NCI-H1694 (cell line): Measurements from ENCODE around the gene SORCS2.

Experiments
- DNase-seq: peaks from one replicate; lab custom pipeline; 2025; lab: John Stamatoyannopoulos, UW

Gene SORCS2

DNA sequence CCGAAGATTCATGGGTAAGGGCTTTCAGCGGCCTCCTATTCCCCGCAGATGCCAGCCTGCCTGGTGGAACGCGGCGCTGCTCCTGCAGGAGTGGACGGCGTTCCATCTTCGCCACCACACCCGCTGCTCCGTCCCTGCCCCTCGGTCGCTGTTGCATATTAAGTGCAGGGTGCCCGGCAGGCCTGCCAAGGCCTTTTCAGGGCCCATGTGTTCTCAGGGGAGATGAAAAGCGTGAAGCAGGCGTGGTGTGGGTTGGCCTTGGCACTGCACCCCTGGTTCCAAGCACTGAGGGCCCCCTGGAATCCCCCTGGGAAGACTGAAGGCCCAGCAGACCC, 52.0 kb downstream of the SORCS2 start:
- DNase-seq: no peak

DNA sequence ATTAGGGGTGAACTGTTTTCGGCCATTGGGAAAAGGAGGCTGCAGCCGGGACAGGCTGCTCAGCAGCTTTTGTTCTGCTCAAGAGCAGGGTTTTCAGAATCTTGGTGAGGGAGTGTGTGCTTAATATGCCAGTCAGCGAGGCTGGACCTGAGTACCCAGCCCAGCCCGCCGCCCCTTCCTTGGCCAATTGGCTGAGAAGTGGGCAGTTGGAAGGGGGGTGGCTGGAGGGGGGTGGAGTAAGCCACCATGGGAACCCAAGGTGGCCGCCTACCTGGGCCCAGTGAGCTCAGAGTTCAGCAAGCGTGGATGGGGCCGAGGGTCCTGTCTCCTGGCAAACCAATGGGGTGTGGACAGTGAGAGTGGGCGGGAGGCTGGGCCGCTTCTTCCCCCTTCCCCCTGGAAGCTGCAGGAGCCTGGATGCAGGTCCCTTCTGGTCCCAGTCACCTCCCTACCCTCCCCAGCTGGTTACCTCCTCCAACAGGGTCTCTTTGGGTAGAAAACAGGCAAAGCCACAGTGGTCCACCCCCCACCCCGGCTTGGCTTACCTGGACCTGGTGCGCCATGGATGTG, 52.5 kb downstream of the SORCS2 start:
- no peak for DNase-seq

DNA sequence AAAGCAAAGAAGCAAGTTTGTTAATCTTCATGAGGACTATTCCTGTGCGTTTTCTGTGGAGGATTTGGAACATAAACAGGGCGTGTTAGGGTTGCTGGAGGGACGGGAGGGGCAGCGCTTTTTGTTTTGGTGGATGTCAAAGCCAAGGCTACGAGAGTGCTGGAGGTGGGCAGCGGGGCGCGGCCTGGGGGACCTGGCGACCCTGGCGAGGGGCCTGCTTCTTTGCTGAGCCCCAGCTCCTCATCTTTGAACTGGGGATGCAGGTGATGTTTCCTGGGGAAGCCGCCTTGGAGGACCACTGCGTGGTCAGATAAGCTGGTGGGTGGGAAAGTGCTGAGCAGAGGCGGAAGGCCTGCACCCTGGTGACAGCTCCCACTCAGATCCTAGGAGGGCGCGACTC, 55.2 kb downstream of the SORCS2 start:
- DNase-seq: no peak

DNA sequence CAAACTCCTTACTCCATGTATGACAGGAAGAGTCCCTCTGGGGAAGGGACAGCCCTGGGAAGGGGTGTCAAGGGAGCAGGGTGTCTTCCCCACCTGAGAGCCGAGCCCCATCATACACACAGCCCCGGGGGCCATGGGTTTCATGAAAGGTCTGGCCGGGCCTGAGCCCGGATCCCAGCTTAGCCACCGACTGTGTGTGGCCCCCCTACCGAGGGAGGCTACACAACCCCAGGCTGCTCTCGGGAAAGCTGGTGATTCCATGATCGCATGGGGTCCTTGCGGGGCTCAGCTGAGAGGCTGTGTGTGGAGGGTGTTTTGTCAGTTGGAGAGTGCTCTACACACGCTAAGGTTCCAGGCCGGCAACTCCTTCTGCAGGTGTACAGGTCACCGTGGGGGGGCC, 55.6 kb downstream of the SORCS2 start:
- no peak for DNase-seq

DNA sequence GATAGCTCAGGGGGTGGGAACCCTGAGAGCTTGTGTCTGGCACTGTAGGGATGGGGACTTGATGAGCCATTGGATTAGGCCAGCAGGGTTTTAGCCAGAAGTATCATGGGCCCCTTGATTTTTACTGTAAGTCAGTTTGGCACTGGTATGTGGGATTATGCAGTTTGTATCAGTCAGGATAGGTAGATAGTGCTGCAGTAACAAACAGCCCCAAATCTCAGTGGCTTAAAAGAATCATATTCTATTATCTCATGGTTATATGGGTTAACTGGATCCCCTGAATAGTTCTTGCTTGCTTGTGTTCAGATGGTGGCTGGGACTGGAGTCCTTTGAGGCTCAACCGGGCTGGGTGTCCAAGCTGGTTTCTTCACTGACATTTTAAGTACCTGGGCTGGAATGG, 56.5 kb downstream of the SORCS2 start:
- no peak for DNase-seq

DNA sequence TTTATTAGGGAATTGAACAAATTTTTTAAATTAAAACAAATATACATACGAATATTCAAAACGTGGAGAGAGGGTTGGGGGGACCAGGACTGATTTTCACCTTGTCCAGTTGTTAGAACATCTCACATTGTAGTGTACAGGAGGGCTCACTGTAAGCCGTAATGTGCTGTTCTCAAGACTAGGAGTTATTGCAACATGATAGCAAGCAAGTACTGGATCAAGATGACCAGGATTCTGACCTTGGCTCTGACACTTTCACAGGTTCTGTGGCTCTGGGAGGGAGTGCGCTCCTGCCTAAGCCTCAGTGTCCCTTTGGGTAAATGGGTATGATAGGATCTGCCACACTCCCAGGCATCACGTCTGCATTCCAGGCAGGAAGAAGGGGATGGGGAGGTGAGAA, 59.0 kb downstream of the SORCS2 start:
- no peak for DNase-seq

DNA sequence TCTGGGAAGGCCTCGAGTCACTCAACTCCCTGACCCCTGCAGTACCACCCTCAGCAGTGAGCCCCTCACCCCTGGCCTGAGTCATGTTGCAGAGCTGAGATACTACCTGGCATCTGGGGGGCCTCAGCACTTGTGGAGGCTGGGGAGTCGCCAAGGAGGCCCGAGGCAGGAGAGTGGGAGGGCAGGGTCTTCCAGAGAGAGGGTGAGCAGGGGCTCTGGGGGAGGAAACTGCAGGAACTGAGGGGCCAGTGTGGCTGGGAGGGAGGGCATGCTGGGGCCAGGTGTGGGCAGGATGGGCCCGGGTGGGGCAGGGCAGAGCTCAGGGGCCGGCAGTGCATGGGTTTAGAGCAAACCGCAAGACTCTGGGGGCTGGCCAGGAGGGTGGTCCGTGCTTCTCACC, 59.7 kb downstream of the SORCS2 start:
- no peak for DNase-seq

DNA sequence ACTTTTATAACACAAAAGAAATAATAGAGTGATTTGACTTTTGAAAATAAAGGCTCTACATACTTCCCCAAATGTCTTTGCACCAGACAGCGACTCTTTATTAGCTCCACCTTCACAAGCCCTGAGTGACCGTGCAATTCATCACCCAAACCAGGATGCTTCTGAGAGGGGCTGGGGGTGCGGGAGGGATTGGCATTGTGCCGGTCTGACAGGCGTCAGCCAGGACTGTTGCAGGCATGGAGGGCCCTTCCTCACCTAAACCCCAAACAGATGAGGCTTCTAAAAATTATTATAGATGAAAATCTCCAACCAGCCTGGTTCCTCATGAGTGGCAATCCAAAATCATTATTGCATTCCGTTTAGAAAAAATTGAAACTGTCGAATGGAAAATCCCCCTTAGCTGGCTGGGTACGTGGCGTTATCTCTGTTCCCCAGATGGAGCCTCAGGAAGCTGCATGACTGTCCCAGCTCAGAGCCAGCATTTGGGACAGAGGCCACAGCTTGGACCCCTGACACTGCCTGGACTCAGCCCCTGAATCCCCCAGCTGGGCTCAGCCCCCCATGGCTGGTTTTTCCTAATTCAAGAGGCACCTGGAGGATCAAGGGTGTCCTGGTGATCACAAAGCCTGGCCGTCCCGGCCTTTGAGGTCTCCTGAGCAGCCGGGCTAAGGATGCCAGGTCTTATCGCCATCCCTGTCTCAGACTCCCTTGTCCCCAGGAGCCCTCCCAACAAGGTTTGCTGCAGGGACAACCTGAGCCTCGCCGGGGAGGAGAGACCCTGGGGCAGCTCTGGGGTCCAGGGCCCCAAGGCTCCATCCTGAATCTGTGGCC, 60.4 kb downstream of the SORCS2 start:
- no peak for DNase-seq

DNA sequence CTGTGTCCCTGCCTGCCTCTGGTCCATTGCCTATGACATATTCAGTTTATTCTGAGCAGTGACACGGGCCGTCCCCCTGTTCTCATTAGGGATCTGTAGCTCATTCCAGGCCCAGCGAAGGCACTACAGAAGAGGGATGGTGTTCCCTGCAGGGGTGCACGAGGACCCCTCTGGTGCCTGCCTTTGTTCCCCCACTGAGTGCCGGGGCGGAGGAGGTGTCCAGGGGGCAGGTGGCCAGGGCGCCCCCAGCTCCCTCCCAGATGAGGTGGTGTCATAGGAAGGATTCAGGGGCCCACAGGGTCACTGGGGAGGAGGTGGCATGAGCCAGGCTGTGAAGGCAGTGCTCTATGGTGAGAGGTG, 61.0 kb downstream of the SORCS2 start:
- DNase-seq: no peak

DNA sequence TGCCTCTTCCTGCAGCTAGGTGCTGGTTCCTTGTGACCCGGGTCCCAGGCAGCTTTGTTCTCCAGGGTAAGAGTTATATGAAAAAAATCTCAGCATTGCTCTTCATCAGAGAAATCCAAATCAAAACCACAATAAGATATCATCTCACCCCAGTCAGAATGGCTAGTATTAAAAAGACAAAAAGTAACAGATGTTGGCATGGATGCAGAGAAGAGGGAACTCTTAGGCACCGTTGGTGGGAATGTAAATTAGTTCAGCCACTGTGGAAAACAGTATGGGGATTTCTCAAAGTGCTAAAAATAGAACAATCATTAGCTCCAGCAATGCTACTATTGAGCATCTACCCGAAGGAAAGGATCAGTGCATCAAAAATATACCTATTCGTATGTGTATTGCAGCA, 61.5 kb downstream of the SORCS2 start:
- DNase-seq: no peak

DNA sequence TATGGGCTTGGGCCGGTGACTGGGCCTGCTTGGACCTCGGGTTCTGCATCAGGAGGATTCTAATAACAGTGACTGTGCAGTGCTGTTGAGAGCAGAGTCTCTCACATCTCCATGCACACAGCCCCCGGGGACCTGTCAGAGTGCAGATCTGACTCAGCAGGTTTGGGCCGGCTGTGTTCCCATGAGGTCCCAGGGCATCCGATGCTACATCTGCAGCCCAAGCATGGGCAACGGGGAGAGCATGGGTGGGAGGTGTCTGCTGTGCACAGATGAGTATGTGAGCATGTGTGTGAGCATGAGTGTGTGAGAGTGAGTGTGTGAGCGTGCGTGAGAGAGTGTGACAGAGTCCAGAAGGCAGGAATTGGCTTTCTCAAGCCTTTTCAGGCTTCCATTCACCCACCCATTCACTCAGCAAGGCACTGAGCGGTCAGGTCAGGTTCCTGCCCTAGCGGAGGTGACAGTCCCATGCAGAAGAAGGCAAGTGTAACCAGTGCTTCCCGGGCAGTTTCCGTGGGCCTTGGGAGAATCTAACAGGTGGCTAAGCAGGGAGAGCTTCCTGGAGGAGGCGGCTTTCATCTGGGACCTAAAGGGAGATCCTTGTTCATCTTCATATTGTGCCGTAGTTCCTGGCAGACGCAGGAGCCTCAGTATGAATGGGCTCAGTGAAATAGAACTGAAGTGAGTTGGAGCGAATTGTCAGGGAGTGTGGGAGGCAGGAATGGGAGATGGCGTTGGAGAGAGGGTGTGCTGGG, 62.6 kb downstream of the SORCS2 start:
- no peak for DNase-seq

DNA sequence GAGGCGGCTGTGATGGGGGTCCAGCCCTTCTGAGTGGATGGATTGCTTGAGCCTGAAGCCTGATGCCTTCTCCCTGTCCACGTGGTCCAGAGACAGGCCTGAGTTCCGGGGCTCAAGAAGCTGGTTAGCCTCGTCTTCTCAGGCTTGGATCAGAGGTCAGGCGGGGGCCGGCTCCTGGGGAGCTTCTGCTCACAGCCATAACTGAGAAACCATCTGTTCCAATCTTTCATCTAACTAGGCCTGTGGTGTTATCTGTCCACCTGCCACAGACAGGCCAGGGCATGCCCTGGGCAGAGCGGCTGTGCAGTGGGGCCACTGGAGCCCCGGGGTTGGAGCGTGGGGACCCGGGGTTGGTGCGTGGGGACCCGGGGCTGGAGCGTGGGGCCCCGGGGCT, 63.1 kb downstream of the SORCS2 start:
- no peak for DNase-seq

DNA sequence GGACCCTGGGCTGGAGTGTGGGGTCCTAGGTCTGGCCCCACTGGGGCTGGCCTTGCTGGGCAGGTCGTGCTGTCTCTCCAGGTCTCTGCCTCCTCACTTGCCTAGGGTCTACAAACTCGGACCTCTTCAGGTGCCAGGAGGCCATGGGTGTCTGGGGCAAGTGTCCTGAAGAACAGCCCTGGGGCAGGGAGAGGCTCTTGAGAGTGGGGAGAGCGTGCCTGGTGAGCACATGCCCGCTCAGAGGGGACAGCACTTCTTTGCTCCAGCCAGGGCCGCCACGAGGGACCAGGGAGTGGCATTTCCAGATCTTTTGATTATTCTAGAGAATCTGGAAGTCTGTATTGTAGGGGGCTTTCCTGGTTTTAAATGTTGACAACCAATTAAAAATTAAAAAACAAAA, 63.7 kb downstream of the SORCS2 start:
- no peak for DNase-seq

DNA sequence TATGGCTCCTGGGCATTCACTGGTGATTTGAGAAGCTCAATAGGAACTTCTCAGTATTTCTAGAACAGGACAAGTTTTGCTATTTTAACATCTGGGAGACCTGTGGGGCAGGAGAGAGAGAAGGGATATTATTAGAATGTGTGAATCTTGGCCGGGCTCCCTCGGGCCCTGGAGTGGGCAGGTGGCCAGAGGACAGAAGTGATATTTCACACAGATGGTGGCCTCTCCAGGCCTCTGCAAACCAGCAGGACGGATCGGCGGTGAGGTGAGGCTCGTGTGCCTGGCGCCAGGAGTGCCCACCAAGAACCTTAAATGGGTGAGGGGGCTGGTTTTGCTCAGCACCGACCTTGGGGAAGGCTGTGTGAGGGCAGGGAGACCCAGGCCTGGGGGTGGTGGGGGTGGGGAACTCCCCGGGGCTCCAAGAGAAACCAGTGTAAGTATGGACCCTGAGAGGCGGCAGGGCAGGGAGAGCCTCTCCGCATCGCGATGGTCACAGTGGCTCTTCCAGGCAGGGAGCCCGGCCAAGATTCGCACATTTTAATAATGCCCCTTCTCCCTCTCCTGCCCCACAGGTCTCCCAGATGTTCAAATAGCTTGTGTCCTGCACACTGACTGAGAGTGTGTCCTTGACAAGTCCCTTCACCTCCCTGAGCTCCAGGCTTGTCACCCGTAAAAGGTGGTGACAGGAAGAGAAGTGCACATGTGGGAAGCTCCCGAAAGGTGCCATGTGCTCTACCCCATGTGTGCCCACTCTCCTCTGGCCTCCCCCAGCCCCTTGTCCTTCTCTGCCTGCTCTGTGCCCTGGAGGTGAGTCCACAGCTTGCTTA, 64.9 kb downstream of the SORCS2 start:
- no peak for DNase-seq

DNA sequence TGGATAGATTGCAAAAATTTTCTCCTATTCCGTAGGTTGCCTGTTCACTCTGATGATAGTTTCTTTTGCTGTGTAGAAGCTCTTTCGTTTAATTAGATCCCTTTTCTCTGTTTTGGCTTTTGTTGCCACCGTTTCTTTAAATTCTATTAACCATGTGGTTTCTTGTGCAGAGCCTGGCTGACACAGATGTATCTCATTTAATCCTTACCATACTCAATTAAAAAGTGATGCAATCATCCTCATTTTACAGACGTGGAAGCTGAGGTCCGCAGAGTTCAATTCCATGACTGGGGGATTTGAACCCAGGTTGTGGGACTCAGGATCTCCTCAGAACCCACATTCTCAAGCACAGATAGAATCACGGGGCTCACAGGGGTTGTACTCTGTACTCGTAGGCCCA, 66.7 kb downstream of the SORCS2 start:
- DNase-seq: no peak

DNA sequence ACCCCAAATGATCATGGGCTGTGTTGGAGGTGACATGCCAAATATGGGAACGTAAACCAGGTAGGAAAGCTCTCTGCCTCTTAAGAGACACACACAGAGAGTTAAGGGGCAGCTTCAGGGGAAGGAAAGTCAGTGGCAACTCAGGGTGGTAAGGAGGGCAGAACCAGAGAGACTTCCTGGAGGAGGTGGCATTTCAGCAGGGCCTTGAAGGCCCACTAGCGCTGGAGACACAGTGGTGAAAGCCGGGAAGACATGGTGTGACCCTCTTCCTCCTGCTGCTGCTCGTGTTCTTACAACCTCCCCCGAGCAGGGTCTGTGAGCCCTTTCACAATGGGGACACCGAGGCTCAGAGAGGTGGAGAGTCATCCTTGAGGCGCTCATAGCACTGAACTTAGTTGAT, 68.2 kb downstream of the SORCS2 start:
- DNase-seq: no peak

DNA sequence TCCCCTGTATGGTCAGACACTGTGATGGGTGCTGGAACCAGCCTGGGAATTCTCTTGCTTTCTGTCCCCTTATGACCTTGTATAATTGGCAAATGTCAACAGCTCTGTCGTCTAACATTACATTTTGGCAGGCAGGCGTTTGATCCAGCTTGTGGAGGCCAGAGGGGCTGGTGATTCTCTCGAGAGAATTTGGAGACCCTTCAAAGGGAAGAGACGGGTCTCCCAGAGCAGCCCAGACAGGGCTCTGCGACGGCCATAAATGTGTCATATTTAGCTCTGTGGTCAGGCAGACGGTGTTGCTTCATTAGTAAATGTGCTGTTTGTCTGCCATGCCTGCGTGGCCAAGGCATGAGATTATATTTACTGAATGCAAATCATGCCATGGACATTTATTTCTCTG, 68.7 kb downstream of the SORCS2 start:
- no peak for DNase-seq

DNA sequence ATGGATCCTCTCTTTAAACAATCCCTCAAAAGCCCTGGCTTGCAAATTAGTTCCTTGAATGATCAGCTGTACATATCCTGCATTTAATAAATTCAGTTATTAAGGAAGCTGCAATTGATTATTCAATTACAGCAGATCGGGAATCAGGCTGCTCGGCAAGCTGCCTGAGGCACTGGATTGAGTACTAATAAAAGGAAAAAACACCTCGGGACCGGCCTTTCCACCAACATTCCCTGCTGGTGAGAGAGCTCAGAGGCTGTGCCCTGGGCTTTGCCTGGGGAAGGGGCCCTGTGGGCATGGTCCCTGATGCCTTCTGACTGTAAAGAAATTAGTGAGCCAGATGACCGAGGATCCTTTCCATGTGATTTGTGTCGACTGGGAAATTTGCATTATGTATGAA, 69.2 kb downstream of the SORCS2 start:
- no peak for DNase-seq

DNA sequence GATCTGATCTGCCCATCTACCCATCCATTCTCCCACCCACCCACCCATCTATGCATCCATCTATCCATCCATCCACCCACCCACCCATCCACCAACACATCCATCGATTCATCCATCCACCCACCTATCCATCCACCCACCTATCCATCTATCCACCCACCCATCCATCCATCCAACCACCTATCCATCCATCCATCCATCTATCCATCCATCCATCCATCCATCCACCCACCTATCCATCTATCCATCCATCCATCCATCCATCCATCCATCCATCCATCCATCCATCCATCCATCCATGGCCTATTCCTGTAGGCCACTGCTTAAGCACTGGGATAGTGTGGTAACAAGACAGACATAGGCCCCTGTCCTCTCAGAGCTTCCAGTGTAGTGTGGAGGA, 69.8 kb downstream of the SORCS2 start:
- no peak for DNase-seq

DNA sequence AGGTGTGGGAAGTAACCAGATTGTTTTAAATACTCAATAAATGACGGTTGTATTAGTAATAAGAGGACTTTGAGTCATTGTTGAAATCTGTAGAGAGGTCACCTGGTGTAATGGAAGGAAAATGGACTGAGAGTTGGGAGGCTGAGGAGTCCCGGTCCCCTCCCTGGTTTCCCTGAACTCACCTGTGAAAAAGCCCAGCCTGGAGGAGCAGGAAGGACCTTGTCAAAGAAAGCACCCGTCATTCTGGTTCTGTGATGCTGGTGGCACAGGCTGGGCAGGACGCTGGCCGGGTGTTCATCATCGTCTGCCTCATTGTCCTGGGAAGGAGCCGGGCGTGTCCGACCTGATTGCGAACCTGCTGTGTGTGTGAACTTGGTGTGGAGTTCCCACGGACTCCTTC, 70.8 kb downstream of the SORCS2 start:
- DNase-seq: no peak

DNA sequence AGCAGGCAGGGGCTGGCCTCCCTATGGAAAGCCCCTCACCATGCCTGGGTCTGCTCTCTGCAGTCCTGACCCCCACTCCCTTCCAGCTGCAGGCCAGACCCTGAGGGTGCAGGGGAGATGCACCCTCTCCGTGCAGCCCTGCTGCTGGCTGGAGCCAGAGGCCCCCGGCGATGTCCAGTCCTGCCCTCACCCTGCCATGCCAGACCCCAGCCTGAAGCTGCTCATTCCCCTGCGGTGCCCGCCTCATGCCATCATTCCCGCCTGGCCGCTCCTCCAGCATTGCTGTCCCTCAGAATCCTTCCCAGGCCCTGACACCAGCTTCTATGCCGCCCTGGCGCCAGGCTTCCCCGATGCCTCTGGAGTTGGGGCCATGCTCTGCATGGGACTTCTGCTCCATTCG, 72.4 kb downstream of the SORCS2 start:
- DNase-seq: no peak

DNA sequence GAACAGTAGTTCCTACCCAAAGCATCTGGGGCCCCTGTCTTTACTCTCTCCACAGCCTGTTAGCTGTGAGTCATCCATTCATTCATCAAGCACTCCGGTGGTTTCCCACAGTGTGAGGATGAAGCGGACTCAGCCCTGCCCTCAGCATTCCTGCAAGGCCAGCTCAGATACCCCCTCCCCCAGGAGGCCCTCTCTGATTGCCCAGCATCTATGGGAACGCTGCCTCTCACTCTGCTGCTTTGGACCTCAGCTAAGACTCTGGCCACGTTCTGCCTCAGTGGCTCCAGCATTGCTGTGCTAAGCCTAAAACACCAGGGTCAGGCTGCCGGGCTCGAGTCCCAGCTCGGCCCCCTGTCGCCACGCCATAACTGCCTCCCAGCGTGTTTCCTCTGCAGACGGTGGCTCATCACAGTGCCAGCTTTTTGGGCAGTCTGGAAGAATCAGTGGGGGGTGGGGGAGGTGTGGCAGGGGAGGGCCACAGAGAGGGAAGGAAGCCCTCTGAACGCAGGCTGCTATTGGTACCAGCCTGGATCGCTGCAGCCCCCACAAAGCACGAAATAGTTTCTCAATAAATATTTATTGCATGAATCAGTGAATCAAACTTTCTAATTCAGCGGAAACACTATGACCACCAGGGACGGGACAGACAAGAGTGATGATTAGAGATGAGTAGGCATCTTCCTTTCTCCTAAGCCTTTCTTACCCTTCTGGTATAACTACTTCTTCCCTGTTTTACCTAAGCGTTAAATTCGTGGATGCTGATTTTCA, 74.4 kb downstream of the SORCS2 start:
- DNase-seq: no peak
